Peyer's patch (tissue), 4 donors: Measurements from ENCODE around the gene PSMB9.

Experiments used
- POLR2A ChIP-seq, 2 donors: fragments of 450-650 bp; IDR thresholded peaks; one replicate each; pipeline ENCODE4 v1.5.1; 2017; ENCODE audit warnings: antibody characterized with exemption in 2 of 2, mild to moderate bottlenecking in 2 of 2, moderate library complexity in 2 of 2
- TF ChIP-seq, protein P1 (sequence below), 6 experiments: fragments of 450-650 bp in 4 of 6; fragments of 200-600 bp in 2 of 6; sonication (generic) in 1 of 6; IDR thresholded peaks; one replicate each; pipeline ENCODE4 v1.5.1; 2017 to 2019; ENCODE audit warnings: antibody characterized with exemption in 6 of 6, mild to moderate bottlenecking in 3 of 6, moderate library complexity in 1 of 6

DNA sequence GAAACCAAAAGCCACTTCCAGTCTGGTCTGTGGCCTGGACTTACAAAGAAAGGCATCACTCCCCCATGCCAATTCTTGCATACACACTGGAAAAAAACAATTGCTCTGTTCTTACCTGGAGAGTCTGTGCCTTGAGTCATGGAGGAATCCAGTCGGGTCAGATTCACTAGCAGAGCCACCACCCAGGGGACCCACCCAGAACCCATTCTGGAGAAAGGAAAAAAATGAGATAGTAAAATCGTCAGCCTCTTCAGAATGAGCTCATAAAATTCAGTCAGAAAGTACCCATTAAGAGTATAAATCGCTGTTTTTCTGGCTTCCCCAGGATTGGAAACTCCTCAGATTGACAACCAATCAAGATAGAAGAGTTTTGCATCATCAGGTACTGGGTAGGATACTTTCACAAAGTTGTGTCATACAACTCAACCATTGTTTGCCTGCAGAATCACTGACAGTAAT lies 37.2 kb upstream of the PSMB9 start, which contains the start of gene HLA-DOB:
- TF ChIP-seq, protein P1, sequence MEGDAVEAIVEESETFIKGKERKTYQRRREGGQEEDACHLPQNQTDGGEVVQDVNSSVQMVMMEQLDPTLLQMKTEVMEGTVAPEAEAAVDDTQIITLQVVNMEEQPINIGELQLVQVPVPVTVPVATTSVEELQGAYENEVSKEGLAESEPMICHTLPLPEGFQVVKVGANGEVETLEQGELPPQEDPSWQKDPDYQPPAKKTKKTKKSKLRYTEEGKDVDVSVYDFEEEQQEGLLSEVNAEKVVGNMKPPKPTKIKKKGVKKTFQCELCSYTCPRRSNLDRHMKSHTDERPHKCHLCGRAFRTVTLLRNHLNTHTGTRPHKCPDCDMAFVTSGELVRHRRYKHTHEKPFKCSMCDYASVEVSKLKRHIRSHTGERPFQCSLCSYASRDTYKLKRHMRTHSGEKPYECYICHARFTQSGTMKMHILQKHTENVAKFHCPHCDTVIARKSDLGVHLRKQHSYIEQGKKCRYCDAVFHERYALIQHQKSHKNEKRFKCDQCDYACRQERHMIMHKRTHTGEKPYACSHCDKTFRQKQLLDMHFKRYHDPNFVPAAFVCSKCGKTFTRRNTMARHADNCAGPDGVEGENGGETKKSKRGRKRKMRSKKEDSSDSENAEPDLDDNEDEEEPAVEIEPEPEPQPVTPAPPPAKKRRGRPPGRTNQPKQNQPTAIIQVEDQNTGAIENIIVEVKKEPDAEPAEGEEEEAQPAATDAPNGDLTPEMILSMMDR (IDR thresholded peaks at IDR 0.05) = no peak
- no peak for TF ChIP-seq POLR2A (IDR thresholded peaks at IDR 0.05)
